ENCODE results near the gene GYS2. TPM values are rescaled to one million over a fixed set of nuclear protein-coding genes. Genes with fewer than 3 reads are reported as not detected.

Gene GYS2
- total and polyA plus RNA-seq, 8 donors: not detected

DNA sequence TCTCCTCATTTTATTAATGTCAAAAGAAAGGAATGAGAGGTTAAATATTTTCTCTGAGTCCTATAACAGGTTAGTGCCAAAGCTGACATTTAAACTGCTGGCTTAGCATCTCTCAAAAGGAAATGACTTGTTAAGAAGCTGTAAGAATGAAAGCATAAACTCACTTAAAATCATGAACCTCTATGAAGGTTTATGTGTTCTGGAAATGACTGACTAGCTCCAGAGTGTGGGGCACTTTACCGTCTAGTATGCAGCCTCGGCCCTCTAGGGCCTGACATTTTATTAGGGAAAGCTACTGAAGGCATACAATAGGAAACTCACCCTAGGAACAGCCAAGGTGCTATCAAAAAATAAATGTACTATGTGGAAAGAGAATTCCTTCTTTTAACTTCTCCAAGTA, 43.5 kb downstream of the GYS2 start:
- Histone ChIP-seq H3K4me1 (peaks cover 0 to 7% (median 0%) of the 10 kb centered on the region in 3 donors), H3K36me3 (no peaks in the 10 kb centered on the region), H3K4me3 (no peak overlapping the region), H3K9me3 (no peaks in the 10 kb centered on the region), H3K27me3 (no peaks in the 10 kb centered on the region), H3K27ac (peak overlapping the region in 1 of 4 donors; percentile 20)
- DNase-seq (no peak), FAIRE-seq (no peak), ATAC-seq (peak; percentile 22 to 54 (median 39))
- 16 to 17% methylated on average over 2 of the region's 2 CpGs for WGBS, 2 donors
- intact Hi-C loops (cut with DNase I): no loop called here
- TF ChIP-seq, protein P1, sequence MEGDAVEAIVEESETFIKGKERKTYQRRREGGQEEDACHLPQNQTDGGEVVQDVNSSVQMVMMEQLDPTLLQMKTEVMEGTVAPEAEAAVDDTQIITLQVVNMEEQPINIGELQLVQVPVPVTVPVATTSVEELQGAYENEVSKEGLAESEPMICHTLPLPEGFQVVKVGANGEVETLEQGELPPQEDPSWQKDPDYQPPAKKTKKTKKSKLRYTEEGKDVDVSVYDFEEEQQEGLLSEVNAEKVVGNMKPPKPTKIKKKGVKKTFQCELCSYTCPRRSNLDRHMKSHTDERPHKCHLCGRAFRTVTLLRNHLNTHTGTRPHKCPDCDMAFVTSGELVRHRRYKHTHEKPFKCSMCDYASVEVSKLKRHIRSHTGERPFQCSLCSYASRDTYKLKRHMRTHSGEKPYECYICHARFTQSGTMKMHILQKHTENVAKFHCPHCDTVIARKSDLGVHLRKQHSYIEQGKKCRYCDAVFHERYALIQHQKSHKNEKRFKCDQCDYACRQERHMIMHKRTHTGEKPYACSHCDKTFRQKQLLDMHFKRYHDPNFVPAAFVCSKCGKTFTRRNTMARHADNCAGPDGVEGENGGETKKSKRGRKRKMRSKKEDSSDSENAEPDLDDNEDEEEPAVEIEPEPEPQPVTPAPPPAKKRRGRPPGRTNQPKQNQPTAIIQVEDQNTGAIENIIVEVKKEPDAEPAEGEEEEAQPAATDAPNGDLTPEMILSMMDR (IDR thresholded peaks at IDR 0.05): no peak

DNA sequence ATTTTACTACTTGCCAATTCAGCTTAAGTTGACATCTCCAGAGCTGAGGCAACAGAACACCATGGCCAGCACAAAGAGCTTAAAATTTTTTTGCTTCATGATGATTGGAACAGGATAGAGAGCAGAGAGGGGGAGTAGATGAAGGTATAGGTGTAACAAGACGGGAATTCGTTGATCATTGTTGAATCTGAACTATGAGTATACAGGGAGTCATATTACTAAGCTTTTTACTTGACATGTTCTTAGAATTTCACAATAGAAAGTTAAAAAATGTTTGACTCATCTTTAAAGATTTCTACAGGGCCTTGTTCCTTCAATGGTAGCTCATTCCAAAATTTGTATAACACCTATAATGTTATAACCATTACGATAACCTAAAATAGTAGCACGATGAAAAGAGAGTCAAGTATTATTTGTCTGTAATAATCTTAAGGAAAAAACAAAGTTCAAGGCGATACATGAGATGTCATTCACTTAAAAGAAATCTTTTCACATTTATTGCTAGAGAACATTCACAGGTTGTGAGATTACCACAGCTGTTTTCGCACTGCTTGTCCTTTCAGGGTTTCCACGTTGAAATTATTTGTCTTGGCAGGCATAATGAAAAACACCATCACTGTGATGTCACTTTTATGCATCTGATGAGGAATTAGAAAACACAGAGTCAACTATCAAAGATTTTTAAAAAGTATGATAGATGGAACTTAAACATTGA, 44.6 kb downstream of the GYS2 start:
- TF ChIP-seq, protein P1 (IDR thresholded peaks at IDR 0.05): no peak
- H3K4me3 ChIP-seq: no peak overlapping the region
- peaks cover 0 to 7% (median 0%) of the 10 kb centered on the region in 3 donors for H3K4me1 ChIP-seq
- WGBS, 2 donors: 30 to 35% methylated on average over 7 of the region's 7 CpGs
- H3K9me3 ChIP-seq: no peaks in the 10 kb centered on the region
- FAIRE-seq (no peak), ATAC-seq (peak; percentile 80 to 95 (median 90)), DNase-seq (peak in 3 of 6 donors; percentile 32 to 52 (median 50))
- no peaks in the 10 kb centered on the region for H3K27me3 ChIP-seq
- intact Hi-C loops (cut with DNase I): no loop called here
- no peaks in the 10 kb centered on the region for H3K36me3 ChIP-seq
- peak overlapping the region in 3 of 4 donors; percentile 10 to 64 (median 58) for H3K27ac ChIP-seq

DNA sequence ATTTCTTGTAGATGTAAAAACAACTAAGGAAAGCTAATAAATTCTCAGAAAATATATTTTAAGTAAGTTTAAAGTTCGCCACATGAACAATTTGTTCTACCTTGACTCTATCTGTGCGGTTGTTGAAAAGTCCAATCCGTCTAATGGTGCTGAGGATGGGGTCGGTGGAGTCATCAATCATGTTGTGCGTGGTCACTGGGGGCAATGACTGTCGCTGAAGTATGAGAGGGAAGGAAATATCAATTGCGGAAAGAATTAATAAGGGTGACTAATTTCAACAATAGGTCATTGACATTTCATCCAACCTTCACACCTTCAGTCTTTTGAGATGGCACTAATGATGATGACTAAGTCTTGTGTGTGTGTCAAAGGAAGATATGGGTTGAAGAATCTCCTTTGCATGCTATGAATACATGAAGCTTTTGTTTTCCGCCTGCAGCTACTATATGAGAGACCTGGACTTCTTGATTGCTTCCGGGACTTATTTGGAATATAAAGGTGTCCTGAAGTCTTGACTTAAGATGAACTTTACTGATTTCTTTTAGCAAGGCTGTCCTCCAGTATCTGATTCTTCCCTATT, 46.5 kb downstream of the GYS2 start:
- 80 to 83% methylated on average over 9 of the region's 9 CpGs for WGBS, 2 donors
- no peaks in the 10 kb centered on the region for H3K9me3 ChIP-seq
- intact Hi-C loops (cut with DNase I): no loop called here
- no peaks in the 10 kb centered on the region for H3K27me3 ChIP-seq
- peaks cover 0 to 3% (median 0%) of the 10 kb centered on the region in 3 donors for H3K4me1 ChIP-seq
- H3K36me3 ChIP-seq: no peaks in the 10 kb centered on the region
- H3K4me3 ChIP-seq: no peak overlapping the region
- DNase-seq: no peak
- no peak for FAIRE-seq
- no peak overlapping the region for H3K27ac ChIP-seq
- ATAC-seq: no peak
- TF ChIP-seq, protein P1 (IDR thresholded peaks at IDR 0.05): no peak

DNA sequence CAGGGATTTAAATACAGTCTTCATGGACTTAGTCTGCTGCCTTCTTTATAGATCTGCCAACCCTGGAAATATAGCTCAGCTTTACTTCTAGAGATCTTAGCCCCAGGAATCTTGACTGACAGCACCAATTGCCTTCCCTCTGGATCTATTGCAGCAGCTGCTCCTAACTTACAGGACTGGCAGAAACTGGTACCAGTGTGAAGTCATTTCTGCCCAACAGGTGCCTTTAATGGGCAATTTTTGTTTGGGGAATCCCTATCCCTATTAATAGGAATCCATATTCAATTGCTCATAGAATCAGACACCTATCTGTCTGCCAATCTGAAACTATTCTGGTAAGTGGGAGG, 51.3 kb downstream of the GYS2 start:
- intact Hi-C loops (cut with DNase I): no loop called here
- FAIRE-seq: no peak
- TF ChIP-seq, protein P1 (IDR thresholded peaks at IDR 0.05): no peak

More for the DNA sequence above, 51.3 kb downstream of the GYS2 start:
- no peak overlapping the region for H3K27ac ChIP-seq
- H3K27me3 ChIP-seq: no peaks in the 10 kb centered on the region
- ATAC-seq: no peak
- H3K9me3 ChIP-seq: no peaks in the 10 kb centered on the region
- DNase-seq: no peak
- no peaks in the 10 kb centered on the region for H3K36me3 ChIP-seq
- no peak overlapping the region for H3K4me3 ChIP-seq
- peaks cover 0 to 2% (median 0%) of the 10 kb centered on the region in 3 donors for H3K4me1 ChIP-seq

Data from pancreas (tissue), 10 donors.